ENCODE results near the gene TTC13.
A peak's percentile ranks its signal among the peaks of the same experiment; 100 is the strongest.
"Not testable (repeated sequence)": the region's sequence is repeated elsewhere in the genome, so short reads cannot be mapped to it uniquely, and the experiment has no call there.

Gene TTC13

GRCh38 chr1:230978491-230979388, at the start of gene TTC13, which contains the start of gene ARV1:
TSS of gene TTC13 (minus strand) at chr1:230978861. CDS start at chr1:230978830, 31 bp downstream.
TSS of gene ARV1 (plus strand) at chr1:230979094. CDS start at chr1:230979106, 12 bp downstream.
- DNase-seq (ENCODE audit: low read depth in 2 of 2), result peak; percentile 94

GRCh38 chr1:231027971-231028370, 49.3 kb upstream of the TTC13 start:
- DNase-seq (ENCODE audit: low read depth in 2 of 2), result no peak

- DNase-seq (ENCODE audit: low read depth in 2 of 2), result no peak
Measured at GRCh38 chr1:231027136-231027925, 48.7 kb upstream of the TTC13 start.

- DNase-seq (ENCODE audit: low read depth in 2 of 2), result no peak
Measured at GRCh38 chr1:231026576-231026975, 47.9 kb upstream of the TTC13 start.

GRCh38 chr1:231023150-231023549, 44.5 kb upstream of the TTC13 start:
- DNase-seq (ENCODE audit: low read depth in 2 of 2), result no peak

- DNase-seq (ENCODE audit: low read depth in 2 of 2), result not testable (repeated sequence)
Measured at GRCh38 chr1:231022543-231022942, 43.9 kb upstream of the TTC13 start.

- DNase-seq (ENCODE audit: low read depth in 2 of 2), result no peak
Measured at GRCh38 chr1:231021540-231022031, 42.9 kb upstream of the TTC13 start.

- no peak for DNase-seq (ENCODE audit: low read depth in 2 of 2)
Measured at GRCh38 chr1:231020816-231021215, 42.2 kb upstream of the TTC13 start.

GRCh38 chr1:231020139-231020601, 41.5 kb upstream of the TTC13 start:
- no peak for DNase-seq (ENCODE audit: low read depth in 2 of 2)

- no peak for DNase-seq (ENCODE audit: low read depth in 2 of 2)
Measured at GRCh38 chr1:231019711-231020110, 41.0 kb upstream of the TTC13 start.

GRCh38 chr1:231016966-231017365, 38.3 kb upstream of the TTC13 start:
- DNase-seq (ENCODE audit: low read depth in 2 of 2), result no peak

- no peak for DNase-seq (ENCODE audit: low read depth in 2 of 2)
Measured at GRCh38 chr1:231016234-231016633, 37.6 kb upstream of the TTC13 start.

- no peak for DNase-seq (ENCODE audit: low read depth in 2 of 2)
Measured at GRCh38 chr1:231013391-231014015, 34.8 kb upstream of the TTC13 start.

- no peak for DNase-seq (ENCODE audit: low read depth in 2 of 2)
Measured at GRCh38 chr1:231011963-231012362, 33.3 kb upstream of the TTC13 start.

- no peak for DNase-seq (ENCODE audit: low read depth in 2 of 2)
Measured at GRCh38 chr1:231011360-231011759, 32.7 kb upstream of the TTC13 start.

- DNase-seq (ENCODE audit: low read depth in 2 of 2), result not testable (repeated sequence)
Measured at GRCh38 chr1:231007535-231007934, 28.9 kb upstream of the TTC13 start.

- DNase-seq (ENCODE audit: low read depth in 2 of 2), result no peak
Measured at GRCh38 chr1:231001892-231002291, 23.2 kb upstream of the TTC13 start.

- no peak for DNase-seq (ENCODE audit: low read depth in 2 of 2)
Measured at GRCh38 chr1:231000639-231001038, 22.0 kb upstream of the TTC13 start.

GRCh38 chr1:231000201-231000600, 21.5 kb upstream of the TTC13 start:
- DNase-seq (ENCODE audit: low read depth in 2 of 2), result no peak

GRCh38 chr1:230994860-230995259, 16.2 kb upstream of the TTC13 start:
- DNase-seq (ENCODE audit: low read depth in 2 of 2), result no peak

- DNase-seq (ENCODE audit: low read depth in 2 of 2), result no peak
Measured at GRCh38 chr1:230992100-230992774, 13.6 kb upstream of the TTC13 start.

All from stimulated activated CD4-positive, alpha-beta T cell treated with anti-CD3 and anti-CD28 coated beads, Interleukin-1b, Interleukin-23, amount 100 ng/mL, for 1 hour (primary cell).